RCC 7860 (cell line): ENCODE data around the gene CHST12.
A peak's percentile ranks its signal among the peaks of the same experiment; 100 is the strongest.
"Not testable (repeated sequence)": the region's sequence is repeated elsewhere in the genome, so short reads cannot be mapped to it uniquely, and the experiment has no call there.

Experiments used
- DNase-seq: peaks from one replicate; pipeline ENCODE4 v3.0.0-alpha.2; 2015; ENCODE audit warnings: low spot score
- FAIRE-seq: peaks from 2 replicates; lab custom pipeline; 2012; peaks lifted over from hg19 to GRCh38; lab: Jason Lieb, UNC

Gene CHST12

GRCh38 chr7:2402687-2403013, 761 bp upstream of the CHST12 start:
- DNase-seq (no peak), FAIRE-seq (no peak)

- FAIRE-seq (no peak), DNase-seq (peak; percentile 11)
Measured at GRCh38 chr7:2403718-2404648, 572 bp downstream of the CHST12 start.

- FAIRE-seq (no peak), DNase-seq (no peak)
Measured at GRCh38 chr7:2404714-2405119, 1.3 kb downstream of the CHST12 start.

GRCh38 chr7:2405201-2405600, 1.8 kb downstream of the CHST12 start:
- FAIRE-seq (no peak), DNase-seq (no peak)

- FAIRE-seq (no peak), DNase-seq (no peak)
Measured at GRCh38 chr7:2405601-2406345, 2.4 kb downstream of the CHST12 start.

- no peak for FAIRE-seq
- no peak for DNase-seq
Measured at GRCh38 chr7:2409745-2410414, 6.5 kb downstream of the CHST12 start.

- no peak for FAIRE-seq
- no peak for DNase-seq
Measured at GRCh38 chr7:2411049-2411448, 7.6 kb downstream of the CHST12 start.

GRCh38 chr7:2411815-2412586, 8.6 kb downstream of the CHST12 start:
- DNase-seq (no peak), FAIRE-seq (no peak)

- FAIRE-seq (no peak), DNase-seq (no peak)
Measured at GRCh38 chr7:2412587-2413201, 9.3 kb downstream of the CHST12 start.

- FAIRE-seq (no peak), DNase-seq (no peak)
Measured at GRCh38 chr7:2416063-2416462, 12.7 kb downstream of the CHST12 start.

- no peak for DNase-seq
- FAIRE-seq: no peak
Measured at GRCh38 chr7:2416650-2417049, 13.2 kb downstream of the CHST12 start.

- not testable (repeated sequence) for DNase-seq, FAIRE-seq
Measured at GRCh38 chr7:2417178-2417577, 13.8 kb downstream of the CHST12 start.

- no peak for FAIRE-seq
- DNase-seq: no peak
Measured at GRCh38 chr7:2417981-2418481, 14.6 kb downstream of the CHST12 start.

- FAIRE-seq (no peak), DNase-seq (no peak)
Measured at GRCh38 chr7:2420216-2420933, 17.0 kb downstream of the CHST12 start.

GRCh38 chr7:2421943-2422310, 18.5 kb downstream of the CHST12 start:
- FAIRE-seq: no peak
- no peak for DNase-seq

GRCh38 chr7:2425749-2426148, 22.3 kb downstream of the CHST12 start:
- no peak for DNase-seq
- FAIRE-seq: no peak

- FAIRE-seq (no peak), DNase-seq (no peak)
Measured at GRCh38 chr7:2431260-2431867, 28.0 kb downstream of the CHST12 start.

GRCh38 chr7:2432910-2433712, 29.7 kb downstream of the CHST12 start:
- FAIRE-seq (no peak), DNase-seq (no peak)
